ENCODE measurements around the gene NOL3. TPM values are rescaled to one million over a fixed set of nuclear protein-coding genes. Genes with fewer than 3 reads are reported as not detected.

Gene NOL3
- total and polyA plus RNA-seq, 2 of the 13 experiments (the other 11 are each of a cell fraction or from before 2014, with no cell fraction given): 5.7 to 20.5 TPM

- TF ChIP-seq STAT6 (CRISPR knock-in tag; IDR thresholded peaks at IDR 0.05; ENCODE audit: borderline replicate concordance) (no peak), SATB2 (CRISPR knock-in tag; IDR thresholded peaks at IDR 0.05) (no peak), NR0B2 (CRISPR knock-in tag; IDR thresholded peaks at IDR 0.05) (0 out of 2 replicates have a peak, but pooled peaks have one; percentile 13), PREB (CRISPR knock-in tag; IDR thresholded peaks at IDR 0.05) (peak; percentile 50; the same call in 1 of the 2 replicates), FOXO1 (CRISPR knock-in tag; IDR thresholded peaks at IDR 0.05) (no peak), ZNF318 (CRISPR knock-in tag; IDR thresholded peaks at IDR 0.05) (peak; percentile 78; the same call in 1 of the 2 replicates), SCMH1 (CRISPR knock-in tag; IDR thresholded peaks at IDR 0.05; ENCODE audit: borderline replicate concordance) (no peak), ZBTB38 (CRISPR knock-in tag; IDR thresholded peaks at IDR 0.05) (0 out of 2 replicates have a peak, but pooled peaks have one; percentile 18), ZNF264 (CRISPR knock-in tag; IDR thresholded peaks at IDR 0.05) (0 out of 2 replicates have a peak, but pooled peaks have one; percentile 64), ZNF788 (CRISPR knock-in tag; IDR thresholded peaks at IDR 0.05; ENCODE audit: borderline replicate concordance) (peak; percentile 32; the same call in 1 of the 2 replicates), ARNTL (CRISPR knock-in tag; IDR thresholded peaks at IDR 0.05) (0 out of 2 replicates have a peak, but pooled peaks have one; percentile 29), THAP8 (CRISPR knock-in tag; IDR thresholded peaks at IDR 0.05; ENCODE audit: borderline replicate concordance) (no peak; the same call in 1 of the 2 replicates)
Measured at GRCh38 chr16:67170949-67171649, 761 bp downstream of the NOL3 start (continued).
